Measurements from ENCODE around the gene PSMD7.

The PSMD7 gene

DNA sequence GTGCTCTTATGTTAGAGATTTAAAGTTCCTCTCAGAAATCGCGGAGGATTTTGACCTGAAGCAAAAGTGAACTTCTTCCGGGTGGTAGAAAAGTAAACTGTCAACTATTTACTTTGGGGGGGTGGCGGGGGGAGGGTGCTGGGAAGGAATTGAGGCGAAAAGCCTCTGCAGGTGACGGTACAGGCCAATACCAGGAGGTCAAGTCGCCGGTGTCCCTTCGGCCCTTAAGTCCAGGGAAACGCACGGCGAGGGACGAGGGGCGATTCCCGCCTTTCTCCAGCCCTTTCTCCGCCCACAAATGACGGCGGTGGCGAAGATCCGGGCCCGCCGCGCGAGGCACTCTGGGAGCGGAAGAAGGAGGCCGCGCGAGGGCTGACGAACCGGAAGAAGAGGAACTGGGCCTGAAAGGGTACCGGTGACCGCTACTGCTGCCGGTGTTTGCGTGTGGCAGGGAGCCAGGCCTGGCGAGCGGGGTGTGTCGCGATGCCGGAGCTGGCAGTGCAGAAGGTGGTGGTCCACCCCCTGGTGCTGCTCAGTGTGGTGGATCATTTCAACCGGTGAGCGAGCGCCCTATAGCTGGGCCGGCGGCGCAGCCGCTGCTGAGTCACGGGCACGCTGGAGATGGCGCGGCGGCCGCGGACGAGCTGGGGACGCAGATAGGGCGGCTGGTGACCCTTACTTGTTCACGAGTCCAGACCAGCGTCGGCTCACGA, at the start of gene PSMD7:
Gene PSMD7, plus strand, starts transcription at position 383 of the 713 bp plus-strand sequence. Its CDS starts 101 bp downstream, at position 484.
- Histone ChIP-seq H3K36me3 (ENCODE audit: control insufficient read depth, low read length) (peaks cover 49% of the 10 kb centered on the region), H3K4me1 (ENCODE audit: control insufficient read depth, low read length) (peaks cover 34% of the 10 kb centered on the region), H3K9me3 (ENCODE audit: control insufficient read depth, insufficient read depth, low read length) (no peaks in the 10 kb centered on the region), H3F3A (ENCODE audit: control insufficient read depth, insufficient read depth) (peaks cover 6% of the 10 kb centered on the region; the same call in 1 of the 2 replicates), H3K79me2 (ENCODE audit: control insufficient read depth, low read length) (peaks cover 69% of the 10 kb centered on the region), H4K20me1 (ENCODE audit: control insufficient read depth, insufficient read depth, low read depth, low read length) (peaks cover 15% of the 10 kb centered on the region; the same call in 1 of the 2 replicates), H3K27me3 (ENCODE audit: control insufficient read depth, low read length) (no peaks in the 10 kb centered on the region), H3K27ac (ENCODE audit: low read depth, low read length) (peak within 1 kb of the TSS; percentile 88), H3K4me3 (ENCODE audit: low read length) (peak within 1 kb of the TSS; percentile 99), H3K4me2 (ENCODE audit: low read length) (peak within 1 kb of the TSS; percentile 82), H3K9me2 (replicated peaks; ENCODE audit: control insufficient read depth, low read length) (no peaks in the 10 kb centered on the region)
- TF ChIP-seq EZH2phosphoT487 (IDR thresholded peaks at IDR 0.05; ENCODE audit: borderline replicate concordance, low read length), result no peak
- TF ChIP-seq, protein P1, sequence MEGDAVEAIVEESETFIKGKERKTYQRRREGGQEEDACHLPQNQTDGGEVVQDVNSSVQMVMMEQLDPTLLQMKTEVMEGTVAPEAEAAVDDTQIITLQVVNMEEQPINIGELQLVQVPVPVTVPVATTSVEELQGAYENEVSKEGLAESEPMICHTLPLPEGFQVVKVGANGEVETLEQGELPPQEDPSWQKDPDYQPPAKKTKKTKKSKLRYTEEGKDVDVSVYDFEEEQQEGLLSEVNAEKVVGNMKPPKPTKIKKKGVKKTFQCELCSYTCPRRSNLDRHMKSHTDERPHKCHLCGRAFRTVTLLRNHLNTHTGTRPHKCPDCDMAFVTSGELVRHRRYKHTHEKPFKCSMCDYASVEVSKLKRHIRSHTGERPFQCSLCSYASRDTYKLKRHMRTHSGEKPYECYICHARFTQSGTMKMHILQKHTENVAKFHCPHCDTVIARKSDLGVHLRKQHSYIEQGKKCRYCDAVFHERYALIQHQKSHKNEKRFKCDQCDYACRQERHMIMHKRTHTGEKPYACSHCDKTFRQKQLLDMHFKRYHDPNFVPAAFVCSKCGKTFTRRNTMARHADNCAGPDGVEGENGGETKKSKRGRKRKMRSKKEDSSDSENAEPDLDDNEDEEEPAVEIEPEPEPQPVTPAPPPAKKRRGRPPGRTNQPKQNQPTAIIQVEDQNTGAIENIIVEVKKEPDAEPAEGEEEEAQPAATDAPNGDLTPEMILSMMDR (IDR thresholded peaks at IDR 0.05; ENCODE audit: low read depth, low read length, poor library complexity, severe bottlenecking), result no peak

DNA sequence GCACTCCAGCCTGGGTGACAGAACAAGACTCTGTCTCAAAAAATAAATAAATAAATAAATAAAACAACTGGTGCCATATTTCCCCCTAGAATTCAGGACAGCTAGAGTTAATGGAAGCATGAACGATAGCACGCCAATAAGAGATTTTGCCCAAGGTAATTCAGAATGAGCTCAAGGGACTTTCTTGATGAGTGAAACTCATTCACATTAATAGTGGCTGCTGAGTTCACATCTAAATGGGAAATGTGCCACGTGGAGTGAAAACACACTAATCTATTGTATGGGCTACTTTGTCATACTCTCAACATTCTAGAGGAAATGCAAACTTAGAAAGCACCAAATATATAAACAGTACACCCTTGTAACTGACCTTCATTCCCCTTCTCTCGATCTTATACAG, 47.4 kb upstream of the PSMD7 start:
- no peaks in the 10 kb centered on the region for H3K4me1 ChIP-seq (ENCODE audit: control insufficient read depth, low read length)
- no peaks in the 10 kb centered on the region for H3K36me3 ChIP-seq (ENCODE audit: control insufficient read depth, low read length)

DNA sequence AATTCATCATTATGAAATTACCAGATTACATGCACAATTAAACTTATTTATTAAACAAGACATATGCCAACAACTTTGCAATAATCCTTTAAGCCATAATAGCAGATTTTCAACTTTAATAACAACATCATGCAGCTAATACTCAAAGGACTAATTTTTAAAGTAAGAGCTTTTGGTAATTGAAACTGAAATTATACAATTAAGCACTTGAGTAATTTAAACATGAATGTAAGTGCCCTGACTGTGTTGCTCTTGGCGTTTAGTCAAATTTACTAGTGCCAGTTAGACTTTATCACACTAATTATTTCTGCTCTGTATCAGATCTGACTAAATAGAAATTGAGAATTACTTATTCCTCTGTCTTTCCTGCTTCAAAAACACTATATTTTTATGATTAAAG, 46.8 kb upstream of the PSMD7 start:
- H3K27ac ChIP-seq (ENCODE audit: low read depth, low read length), result no peak overlapping the region
- H3K9me2 ChIP-seq (replicated peaks; ENCODE audit: control insufficient read depth, low read length), result no peaks in the 10 kb centered on the region
- no peaks in the 10 kb centered on the region for H3K36me3 ChIP-seq (ENCODE audit: control insufficient read depth, low read length)
- no peaks in the 10 kb centered on the region for H3K79me2 ChIP-seq (ENCODE audit: control insufficient read depth, low read length)
- H4K20me1 ChIP-seq (ENCODE audit: control insufficient read depth, insufficient read depth, low read depth, low read length), result no peaks in the 10 kb centered on the region
- H3K4me2 ChIP-seq (ENCODE audit: low read length), result no peak overlapping the region
- no peaks in the 10 kb centered on the region for H3K27me3 ChIP-seq (ENCODE audit: control insufficient read depth, low read length)
- no peak for TF ChIP-seq EZH2phosphoT487 (IDR thresholded peaks at IDR 0.05; ENCODE audit: borderline replicate concordance, low read length)
- TF ChIP-seq, protein P1 (IDR thresholded peaks at IDR 0.05; ENCODE audit: low read depth, low read length, poor library complexity, severe bottlenecking), result no peak
- H3K4me3 ChIP-seq (ENCODE audit: low read length), result no peak overlapping the region
- no peaks in the 10 kb centered on the region for H3F3A ChIP-seq (ENCODE audit: control insufficient read depth, insufficient read depth)
- no peaks in the 10 kb centered on the region for H3K4me1 ChIP-seq (ENCODE audit: control insufficient read depth, low read length)
- H3K9me3 ChIP-seq (ENCODE audit: control insufficient read depth, insufficient read depth, low read length), result no peaks in the 10 kb centered on the region

More for the DNA sequence above, 47.4 kb upstream of the PSMD7 start:
- TF ChIP-seq, protein P1 (IDR thresholded peaks at IDR 0.05; ENCODE audit: low read depth, low read length, poor library complexity, severe bottlenecking), result no peak
- no peak for TF ChIP-seq EZH2phosphoT487 (IDR thresholded peaks at IDR 0.05; ENCODE audit: borderline replicate concordance, low read length)
- Histone ChIP-seq H3K27ac (ENCODE audit: low read depth, low read length) (no peak overlapping the region), H3K9me3 (ENCODE audit: control insufficient read depth, insufficient read depth, low read length) (no peaks in the 10 kb centered on the region), H3F3A (ENCODE audit: control insufficient read depth, insufficient read depth) (no peaks in the 10 kb centered on the region), H3K4me2 (ENCODE audit: low read length) (no peak overlapping the region), H4K20me1 (ENCODE audit: control insufficient read depth, insufficient read depth, low read depth, low read length) (no peaks in the 10 kb centered on the region), H3K79me2 (ENCODE audit: control insufficient read depth, low read length) (no peaks in the 10 kb centered on the region), H3K4me3 (ENCODE audit: low read length) (no peak overlapping the region), H3K27me3 (ENCODE audit: control insufficient read depth, low read length) (no peaks in the 10 kb centered on the region), H3K9me2 (replicated peaks; ENCODE audit: control insufficient read depth, low read length) (no peaks in the 10 kb centered on the region)

Data from DOHH2 (cell line).